T-helper 2 cell treated with Interferon-gamma antibody and Interleukin-4, amounts not matched to agents 100 ng/mL and 5 ng/mL, for 36 hours (primary cell): ENCODE results near the gene ZNF208. TPM values are rescaled to one million over a fixed set of nuclear protein-coding genes. Genes with fewer than 3 reads are reported as not detected.
"Not testable (repeated sequence)": the region's sequence is repeated elsewhere in the genome, so short reads cannot be mapped to it uniquely, and the experiment has no call there.

Experiments used
- intact Hi-C: fragments of 100-400 bp; cut with micrococcal nuclease; formaldehyde crosslinking; loops from one replicate; pipeline ENCODE4 v1.15.1; 2023
- total RNA-seq: library from RNA; stranded (reverse); gene quantifications from 2 replicates; pipeline ENCODE4 v1.2.3, GENCODE V29; 2022

The ZNF208 gene
- 0.05 and 0.20 TPM in 2 replicates for total RNA-seq

DNA sequence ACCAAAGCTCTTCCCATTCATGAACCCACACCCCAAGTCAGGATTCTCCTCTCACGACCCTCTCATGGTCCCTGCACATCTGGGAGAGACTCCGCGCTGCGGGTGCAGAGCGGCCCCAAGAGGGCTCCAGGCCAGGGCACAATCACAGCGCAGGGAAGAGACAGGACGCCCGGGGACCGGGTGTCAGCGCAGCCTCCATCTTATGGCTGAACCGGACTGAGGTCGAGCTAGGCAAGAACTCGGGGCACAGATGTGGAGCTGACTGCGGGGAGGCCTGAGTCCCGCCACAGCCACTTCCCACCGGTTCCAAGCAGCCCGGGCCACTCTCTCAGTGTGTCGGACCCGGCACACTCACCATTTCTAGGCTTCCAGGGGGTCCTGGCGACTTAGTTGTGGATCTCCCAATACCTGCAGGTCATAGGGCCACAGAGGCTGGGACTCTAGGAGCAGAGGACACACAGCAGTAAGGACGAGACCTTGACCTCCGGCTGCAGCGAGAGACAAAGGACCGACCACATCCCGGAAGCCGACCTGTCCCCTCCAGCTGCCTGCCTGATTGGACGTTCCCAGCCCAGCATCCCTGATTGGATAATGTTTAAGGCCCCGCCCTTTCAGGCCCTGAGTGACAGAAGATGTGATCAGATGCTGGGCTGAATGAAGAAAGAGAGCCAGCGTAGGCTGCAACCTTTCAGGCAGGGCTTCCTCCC lies at the start of gene ZNF208:
Gene ZNF208 (minus strand): TSS at position 507 of the 707 bp plus-strand sequence. CDS start 149 bp downstream, at position 358.
- intact Hi-C loops: not testable (repeated sequence)

DNA sequence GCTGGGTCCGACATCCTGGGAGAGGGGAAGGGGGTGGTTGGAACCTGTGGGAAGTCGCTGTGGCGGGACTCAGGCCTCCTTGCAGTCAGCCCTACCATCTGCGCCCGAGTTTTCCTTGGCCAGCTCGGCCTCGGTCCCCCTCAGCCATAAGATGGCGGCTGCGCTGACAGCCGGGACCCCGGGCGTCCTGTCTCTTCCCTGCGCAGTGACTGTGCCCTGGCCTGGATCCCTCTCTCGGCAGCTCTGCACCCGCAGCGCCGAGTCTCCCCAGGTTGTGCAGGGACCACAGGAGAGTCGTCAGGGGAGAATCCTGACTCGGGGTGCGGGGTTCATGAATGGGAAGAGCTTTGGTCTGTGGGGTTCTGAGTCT lies 41.9 kb upstream of the ZNF208 start:
- intact Hi-C loops: loop anchor here (5.0 kb wide), 1 partner anchor 655 kb away; the partner anchor contains the start of gene ZNF493

DNA sequence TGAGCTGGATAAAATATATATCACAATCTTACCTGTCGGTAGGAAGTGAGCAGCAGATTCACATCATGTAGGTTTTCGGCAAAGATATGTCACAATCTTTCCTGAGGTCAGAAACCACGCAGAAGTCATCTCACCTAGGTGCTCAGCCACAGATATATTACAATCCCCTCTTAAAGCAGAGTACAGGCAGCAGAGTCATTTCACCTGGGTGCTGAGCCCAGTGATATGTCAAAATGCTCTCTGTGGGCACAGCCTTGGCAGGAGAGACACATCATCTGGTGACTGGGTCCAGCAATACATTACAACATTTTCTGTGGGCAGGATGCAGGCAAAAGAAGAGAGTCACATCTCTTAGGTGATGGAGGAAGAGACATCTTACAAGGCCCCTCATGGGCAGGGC lies 30.4 kb upstream of the ZNF208 start:
- intact Hi-C loops: not testable (repeated sequence)

DNA sequence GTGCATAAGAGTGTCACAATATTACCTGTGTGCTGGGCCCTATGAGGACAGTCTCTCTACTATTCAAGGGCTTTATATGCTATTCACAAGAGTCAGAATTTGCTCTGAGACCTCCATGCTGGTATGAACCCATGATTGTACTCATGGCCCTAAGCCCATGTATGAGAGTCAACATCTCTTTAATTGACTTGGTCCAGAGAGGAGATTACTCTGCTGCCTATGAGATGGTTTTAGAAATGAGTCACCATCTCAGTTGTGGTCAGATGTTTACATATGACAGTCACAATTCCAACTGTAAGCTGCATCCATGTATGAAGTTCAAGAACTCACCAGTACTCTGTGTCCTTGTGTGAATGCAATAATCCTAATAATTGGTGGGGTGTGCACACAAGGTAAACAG lies 19.9 kb upstream of the ZNF208 start:
- intact Hi-C loops: no loop called here

DNA sequence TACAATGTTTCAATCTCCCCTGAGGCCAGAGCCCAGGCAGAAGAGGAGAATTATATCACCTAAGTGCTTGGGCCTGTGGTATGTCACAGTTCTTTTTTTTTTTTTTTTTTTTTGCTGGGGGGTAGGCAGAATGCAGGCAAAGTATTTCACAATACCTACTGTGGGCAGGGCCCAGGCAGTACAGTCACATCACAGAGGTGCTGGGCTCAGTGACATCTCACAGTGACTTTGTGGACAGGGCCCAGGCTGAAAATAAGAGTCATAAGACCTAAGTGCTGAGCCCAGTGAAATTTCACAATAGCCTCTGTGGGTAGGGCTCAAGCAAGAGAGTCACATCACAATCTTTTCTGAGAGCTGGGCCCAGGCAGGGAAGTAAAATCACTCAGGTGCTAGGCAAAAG lies 15.9 kb upstream of the ZNF208 start:
- intact Hi-C loops: no loop called here

DNA sequence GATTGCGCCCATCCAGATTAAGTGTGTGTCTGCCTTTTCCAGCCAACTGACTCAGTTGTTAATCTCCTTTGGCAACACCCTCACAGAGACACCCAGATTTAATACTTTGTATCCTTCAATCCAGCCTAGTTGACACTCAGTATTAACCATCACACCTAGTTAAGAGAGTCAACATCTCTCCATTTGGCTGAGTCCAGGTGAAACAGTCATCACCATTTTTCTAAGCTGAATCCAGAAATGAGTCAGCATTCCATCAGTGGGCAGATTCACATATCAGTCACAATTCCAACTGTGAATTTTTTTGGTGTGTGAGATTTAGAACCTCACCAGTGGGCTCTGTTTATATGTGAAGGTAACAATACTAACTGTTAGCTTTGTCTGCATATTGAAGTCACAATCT lies 14.8 kb upstream of the ZNF208 start:
- intact Hi-C loops: not testable (repeated sequence)

DNA sequence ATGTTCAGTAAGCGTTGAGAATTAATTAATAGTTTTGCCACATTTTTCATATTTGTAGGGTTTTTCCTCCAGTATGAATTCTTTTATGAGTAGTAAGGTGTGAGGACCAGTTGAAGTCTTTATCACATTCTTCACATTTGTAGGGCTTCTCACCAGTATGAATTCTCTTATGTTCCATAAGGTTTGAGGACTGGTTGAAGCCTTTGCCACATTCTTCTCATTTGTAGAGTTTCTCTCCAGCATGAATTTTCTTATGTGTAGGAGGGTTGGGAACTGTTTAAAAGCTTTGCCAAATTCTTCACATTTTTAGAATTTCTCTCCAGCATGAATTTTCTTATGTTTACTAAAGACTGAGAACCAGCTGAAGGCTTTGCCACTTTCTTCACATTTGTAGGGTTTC lies 40.3 kb downstream of the ZNF208 start:
- intact Hi-C loops: no loop called here

DNA sequence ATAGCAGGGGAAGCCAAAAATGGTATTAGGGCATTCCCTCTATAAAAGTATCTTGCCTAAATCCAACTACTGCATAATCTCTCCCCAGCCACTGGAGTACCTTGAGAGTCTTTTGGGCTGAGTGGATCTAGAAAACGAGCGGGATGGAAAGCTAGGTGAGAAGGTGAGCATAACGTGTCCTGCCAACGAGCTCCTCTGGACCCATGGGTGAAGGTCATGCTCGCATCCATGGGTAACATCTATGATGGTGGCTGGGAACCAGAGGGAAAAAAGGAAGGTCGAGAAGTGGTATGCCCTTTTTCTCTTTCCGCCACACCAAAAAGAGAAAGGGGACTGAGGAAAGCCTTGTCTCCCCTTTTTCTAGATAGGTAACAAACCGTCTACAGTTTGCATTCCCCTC lies 63.0 kb downstream of the ZNF208 start:
- intact Hi-C loops: no loop called here

DNA sequence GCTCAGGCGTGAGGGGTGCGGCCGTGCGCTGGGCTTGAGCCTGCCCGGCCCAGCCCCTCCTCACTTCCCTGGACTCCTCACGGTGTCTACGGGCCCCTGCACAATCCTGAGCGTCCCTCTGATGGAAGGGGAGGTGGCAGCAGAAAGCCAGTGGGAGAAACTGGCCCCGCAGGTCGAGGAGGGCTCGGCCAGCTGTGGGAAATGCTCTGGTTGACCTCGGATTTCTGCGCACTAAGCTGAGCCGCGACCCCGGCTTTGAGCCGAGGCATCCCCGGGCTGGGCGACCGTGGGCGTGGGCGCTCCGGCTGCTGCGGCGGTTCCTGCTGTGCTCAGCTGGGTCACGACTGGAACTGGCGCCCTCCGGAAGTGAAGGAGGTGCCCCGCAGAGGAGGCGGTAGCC lies 70.1 kb downstream of the ZNF208 start:
- intact Hi-C loops: no loop called here

DNA sequence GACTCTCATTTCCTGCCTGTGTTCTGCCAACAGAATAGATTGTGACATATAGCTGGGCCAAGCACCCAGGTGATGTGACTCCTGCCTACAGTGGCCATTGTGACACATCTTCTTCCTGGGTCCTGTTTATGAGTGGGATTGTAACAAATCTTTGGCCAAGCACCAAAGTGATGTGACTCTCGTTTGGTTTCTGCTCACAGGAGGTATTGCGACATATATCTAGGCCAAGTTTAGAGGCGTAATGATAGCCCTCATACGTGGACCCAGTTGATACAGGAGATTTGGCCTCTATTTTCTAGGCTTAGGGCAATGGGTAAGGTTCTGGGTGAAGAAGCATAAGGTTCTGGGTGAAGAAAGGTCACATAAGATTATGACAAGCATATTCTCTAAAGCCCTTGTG lies 76.2 kb downstream of the ZNF208 start:
- intact Hi-C loops: no loop called here

DNA sequence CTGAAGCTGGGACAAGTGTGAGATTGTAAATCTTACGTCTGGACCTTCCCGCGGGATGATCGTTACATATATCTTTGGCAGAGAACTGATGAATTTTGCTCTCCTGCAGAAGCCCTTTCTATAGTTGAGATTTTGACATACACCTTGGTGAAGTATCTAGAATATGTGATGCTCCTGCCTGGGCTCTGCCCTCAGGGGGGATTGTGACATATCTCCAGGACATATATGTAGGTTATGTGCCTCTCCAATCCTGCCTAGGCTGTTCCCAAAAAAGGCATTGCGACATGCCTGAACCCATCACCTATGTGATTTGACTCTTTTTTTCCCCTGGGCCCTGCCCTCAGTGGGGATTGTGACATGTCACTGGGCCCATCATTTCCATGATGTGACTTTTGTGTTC lies 76.6 kb downstream of the ZNF208 start:
- intact Hi-C loops: no loop called here

DNA sequence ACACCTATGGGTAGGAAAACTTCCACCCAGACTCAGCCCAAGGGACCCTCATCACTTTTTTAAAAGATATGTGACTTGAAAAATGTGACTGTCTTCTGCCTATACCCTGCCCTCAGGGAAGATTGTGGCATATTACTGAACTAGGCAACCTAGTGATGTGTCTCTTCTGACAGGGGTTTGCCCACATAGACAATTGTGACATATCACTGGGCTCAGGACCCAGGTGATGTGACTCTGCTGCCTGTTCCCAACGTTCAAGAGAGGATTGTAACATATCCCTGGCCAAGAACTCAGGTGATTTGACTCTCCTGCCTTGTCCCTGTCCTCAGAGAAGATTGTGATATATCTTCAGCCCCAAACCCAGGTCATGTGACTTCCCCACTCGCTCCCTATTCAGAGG lies 88.5 kb downstream of the ZNF208 start:
- intact Hi-C loops: no loop called here

DNA sequence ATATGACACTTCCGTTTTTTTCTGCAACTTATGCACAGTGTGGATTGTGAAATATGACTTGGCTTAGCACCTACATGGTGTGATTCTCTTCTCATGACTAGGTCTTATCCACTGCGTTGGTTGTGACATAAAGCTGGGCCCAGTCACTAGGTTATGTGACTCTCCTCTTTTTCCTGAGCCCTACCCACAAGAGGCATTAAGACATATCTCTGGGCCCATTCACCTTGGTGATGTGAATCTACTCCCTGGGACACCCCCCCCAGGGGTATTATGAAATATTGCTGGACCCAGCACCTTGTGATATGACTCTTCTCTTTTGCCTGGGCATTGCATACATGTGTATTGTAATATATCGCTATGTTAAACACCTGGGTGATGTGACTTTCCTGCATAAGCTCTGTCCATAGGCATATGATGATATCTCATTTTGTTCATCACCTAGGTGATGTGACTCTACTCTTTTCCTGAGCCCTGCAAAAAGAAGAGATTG lies 89.0 kb downstream of the ZNF208 start:
- intact Hi-C loops: no loop called here

DNA sequence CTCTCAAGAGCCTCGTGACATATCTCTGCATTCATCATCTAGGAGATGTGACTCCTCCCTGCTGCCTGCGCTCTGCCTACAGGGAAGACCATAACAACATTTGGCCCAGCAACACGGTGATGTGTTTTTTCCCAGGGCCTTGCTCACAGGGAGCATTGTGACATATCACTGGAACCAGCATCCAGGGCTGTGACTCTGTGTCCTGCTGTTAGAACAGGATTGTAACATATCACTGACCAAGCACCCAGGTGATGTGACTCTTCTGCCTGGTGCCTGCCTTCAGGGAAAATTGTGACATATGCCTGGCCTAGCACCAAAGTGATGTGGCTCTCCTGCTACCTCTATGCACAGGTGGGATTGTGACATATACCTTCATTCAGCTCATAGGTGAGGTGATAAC lies 95.3 kb downstream of the ZNF208 start:
- intact Hi-C loops: no loop called here

DNA sequence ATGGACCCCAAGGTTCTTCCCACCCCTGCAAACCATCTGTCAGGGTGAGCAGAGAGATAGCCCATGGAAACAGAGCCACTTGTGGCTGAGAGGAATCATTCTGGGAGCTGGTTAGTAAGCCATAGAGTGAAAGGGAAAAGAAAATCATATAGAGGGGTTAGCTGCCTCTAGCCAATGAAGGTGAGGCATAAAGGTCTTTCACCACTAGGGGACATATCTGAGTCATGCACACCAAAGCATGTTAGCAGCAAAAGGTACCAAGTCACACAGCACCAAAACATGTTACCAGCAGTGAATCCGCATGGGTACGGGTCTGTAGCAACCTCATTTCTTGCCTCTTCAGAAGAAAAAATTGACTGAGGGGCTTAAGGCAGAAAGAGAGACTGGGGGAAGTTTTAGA lies 98.1 kb downstream of the ZNF208 start:
- intact Hi-C loops: no loop called here

DNA sequence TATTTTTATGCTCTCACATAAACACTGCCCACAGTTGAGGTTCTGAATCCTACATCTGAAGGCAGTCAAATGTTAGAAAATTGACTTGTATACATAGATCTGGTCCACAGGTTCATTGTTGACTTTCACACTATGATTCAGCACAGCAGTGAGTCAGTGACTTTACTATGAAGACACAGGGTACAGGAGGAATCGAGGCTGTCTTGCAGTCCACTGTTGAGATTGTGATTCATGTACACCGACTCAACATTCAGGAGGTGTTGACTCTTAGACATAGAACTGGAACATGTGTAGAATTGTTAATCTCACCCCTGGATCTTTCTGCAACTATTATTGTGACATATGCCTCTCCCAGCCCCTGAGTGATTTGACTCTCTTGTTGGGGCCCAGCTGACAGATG lies 100.4 kb downstream of the ZNF208 start:
- intact Hi-C loops: no loop called here

DNA sequence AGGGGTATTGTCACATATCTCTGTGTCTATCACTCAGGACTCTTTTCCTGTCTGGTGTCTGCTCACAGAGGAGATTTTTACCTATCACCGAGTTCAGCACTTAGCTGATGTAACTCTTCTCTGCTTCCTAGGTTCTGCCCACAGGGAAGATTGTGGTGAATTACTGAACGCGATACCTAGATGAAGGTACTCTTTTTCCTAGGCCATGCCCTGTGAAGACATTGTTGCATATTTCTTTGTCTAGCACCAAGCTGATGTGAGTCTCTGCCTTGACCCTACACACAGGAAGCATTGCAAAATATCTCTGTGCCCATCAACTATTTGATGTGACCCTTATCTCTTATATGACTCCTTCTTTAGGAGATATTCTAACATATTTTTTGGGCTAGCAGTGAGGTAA lies 102.7 kb downstream of the ZNF208 start:
- intact Hi-C loops: no loop called here

DNA sequence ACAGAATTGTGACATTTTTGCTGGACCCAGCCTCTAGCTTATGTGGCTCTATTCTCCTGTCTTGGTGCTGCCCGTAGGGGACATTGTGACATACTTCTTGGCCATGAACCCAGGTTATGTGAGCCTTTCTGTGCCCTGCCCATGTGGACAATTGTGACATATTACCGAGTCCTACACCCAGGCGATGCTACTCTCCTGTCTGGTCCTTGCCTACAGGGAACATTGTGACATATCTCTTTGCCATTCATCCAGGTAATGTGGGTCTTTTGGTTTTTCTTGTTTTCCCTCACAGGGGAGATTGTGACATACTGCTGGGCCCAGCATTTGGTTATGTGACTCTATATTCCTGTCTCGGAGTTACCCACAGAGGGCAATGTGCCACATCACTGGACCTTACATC lies 103.2 kb downstream of the ZNF208 start:
- intact Hi-C loops: no loop called here

DNA sequence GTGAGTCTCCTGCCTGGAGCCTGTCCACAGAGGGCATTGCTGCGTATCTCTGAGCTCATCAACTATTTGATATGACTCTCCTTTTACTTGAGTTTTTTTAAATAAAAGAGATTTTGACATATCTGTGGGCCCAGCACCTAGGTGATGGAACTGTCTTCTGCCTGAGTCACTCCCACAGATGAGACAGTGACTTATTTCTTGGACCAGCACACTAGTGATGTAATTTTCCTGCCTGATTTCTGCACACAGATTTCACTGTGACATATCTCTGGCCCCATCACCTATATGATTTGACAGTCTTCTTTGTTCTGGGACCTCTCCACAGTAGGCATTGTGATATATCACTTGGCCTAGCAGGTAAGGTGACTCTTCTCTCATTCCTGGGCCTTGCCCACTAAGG lies 108.2 kb downstream of the ZNF208 start:
- intact Hi-C loops: no loop called here

DNA sequence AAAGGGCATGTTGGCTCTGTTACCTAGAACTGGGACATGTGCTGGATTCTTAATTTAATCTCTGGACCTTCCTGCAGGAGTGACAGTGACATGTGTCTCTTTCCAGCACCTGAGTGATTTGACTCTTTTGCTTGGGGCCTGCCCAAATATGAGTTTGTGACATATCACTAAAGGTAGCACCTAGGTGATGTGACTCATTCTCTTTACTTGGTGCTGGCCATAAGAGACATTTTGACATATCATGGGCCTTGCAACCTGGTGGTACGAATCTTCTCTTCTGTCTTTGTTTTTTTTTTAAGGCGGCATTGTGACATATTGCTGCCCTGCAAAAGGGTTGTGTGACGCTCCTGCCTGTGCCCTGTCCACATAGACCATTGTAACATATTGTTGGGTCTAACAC lies 108.9 kb downstream of the ZNF208 start:
- intact Hi-C loops: no loop called here

DNA sequence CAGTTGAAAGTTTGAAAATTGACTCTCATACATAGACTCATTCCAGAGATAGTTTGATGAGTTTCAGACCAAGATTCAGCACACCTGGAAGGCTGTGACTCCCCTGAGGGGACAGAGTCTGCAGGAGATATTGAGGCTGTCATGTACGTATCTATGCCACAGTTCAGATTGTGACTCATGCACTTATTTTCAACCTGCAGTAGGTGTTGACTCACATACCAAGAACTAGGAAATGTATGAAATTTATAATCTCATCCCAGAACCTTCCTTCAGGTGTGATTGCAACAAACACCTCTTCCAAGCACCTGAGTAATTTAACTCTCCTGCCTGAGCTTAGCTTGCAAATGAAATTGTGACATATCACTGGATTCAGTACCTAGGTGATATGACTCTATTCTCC lies 110.3 kb downstream of the ZNF208 start:
- intact Hi-C loops: no loop called here

DNA sequence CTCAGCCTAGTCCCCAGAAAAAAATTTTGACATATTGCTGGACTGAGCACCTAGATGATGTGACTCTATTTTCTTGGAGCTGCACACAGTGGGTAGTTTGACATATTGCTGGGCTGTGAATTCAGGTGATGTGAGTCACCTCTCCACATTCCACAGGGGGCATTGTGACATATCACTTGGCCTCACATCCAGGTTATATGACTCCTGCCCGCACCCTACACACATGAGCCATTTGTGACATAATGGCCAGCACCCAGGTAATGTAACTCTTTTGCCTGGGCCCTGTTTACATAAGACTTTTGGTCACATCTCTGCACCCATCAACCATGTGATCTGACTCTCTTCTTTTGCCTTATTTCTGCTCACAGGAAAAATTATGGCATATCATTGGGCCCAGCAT lies 119.7 kb downstream of the ZNF208 start:
- intact Hi-C loops: no loop called here

DNA sequence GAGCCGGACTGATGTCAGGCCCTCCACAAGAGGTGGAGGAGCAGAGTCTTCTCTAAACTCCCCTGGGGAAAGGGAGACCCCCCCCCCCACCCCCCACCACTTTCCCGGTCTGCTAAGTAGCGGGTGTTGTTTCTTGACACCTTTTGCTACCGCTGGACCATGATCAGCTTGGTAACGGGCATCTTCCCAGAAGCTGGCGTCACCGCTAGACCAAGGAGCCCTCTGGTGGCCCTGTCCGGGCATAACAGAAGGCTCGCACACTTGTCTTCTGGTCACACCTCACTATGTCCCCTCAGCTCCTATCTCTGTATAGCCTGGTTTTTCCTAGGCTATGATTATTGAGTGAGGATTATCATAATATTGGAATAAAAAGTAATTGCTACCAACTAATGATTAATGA lies 120.7 kb downstream of the ZNF208 start:
- intact Hi-C loops: not testable (repeated sequence)

DNA sequence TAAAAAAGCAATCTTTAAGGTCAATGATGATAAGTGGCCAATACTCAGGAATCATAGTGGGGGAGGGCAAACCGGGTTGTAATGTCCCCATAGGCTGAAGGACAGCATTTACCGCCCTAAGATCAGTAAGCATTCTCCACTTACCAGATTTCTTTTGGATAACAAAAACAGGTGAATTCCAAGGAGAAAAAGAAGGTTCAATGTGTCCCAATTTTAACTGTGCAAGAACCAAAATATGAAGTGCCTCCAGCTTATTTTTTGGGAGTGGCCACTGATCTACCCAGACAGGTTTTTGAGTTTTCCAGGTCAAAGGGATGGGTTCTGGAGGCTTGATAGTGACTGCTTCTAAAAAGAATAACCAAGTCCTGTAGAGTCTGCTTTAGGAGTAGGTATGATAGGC lies 125.2 kb downstream of the ZNF208 start:
- intact Hi-C loops: not testable (repeated sequence)
